ENCODE measurements around the gene PCDHGA10. TPM values are rescaled to one million over a fixed set of nuclear protein-coding genes. Genes with fewer than 3 reads are reported as not detected.
"Not testable (repeated sequence)": the region's sequence is repeated elsewhere in the genome, so short reads cannot be mapped to it uniquely, and the experiment has no call there.

Gene PCDHGA10
- total and polyA plus RNA-seq, 2 of the 8 experiments (the other 6 are each of a cell fraction or from before 2014, with no cell fraction given), result 2.2 to 6.4 TPM

DNA sequence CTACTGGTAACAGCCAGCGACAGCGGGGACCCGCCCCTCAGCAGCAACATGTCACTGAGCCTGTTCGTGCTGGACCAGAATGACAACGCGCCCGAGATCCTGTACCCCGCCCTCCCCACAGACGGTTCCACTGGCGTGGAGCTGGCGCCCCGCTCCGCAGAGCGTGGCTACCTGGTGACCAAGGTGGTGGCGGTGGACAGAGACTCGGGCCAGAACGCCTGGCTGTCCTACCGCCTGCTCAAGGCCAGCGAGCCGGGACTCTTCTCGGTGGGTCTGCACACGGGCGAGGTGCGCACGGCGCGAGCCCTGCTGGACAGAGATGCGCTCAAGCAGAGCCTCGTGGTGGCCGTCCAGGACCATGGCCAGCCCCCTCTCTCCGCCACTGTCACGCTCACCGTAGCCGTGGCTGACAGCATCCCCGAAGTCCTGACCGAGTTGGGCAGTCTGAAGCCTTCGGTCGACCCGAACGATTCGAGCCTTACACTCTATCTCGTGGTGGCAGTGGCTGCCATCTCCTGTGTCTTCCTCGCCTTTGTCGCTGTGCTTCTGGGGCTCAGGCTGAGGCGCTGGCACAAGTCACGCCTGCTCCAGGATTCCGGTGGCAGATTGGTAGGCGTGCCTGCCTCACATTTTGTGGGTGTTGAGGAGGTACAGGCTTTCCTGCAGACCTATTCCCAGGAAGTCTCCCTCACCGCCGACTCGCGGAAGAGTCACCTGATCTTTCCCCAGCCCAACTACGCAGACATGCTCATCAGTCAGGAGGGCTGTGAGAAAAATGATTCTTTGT lies 18.2 kb upstream of the PCDHGA10 start:
- H3K23ac ChIP-seq (ENCODE audit: insufficient read length); H2BK5ac ChIP-seq (ENCODE audit: low read depth, low read length); H3K9ac ChIP-seq (replicated peaks in 1 of 4; ENCODE audit: extremely low read depth in 1 of 4, low read depth in 3 of 4, low read length in 3 of 4); DNase-seq (ENCODE audit: low read depth in 1 of 2, low spot score in 2 of 2); H4K91ac ChIP-seq (replicated peaks; ENCODE audit: insufficient read length, low read length); H3K79me2 ChIP-seq (ENCODE audit: control insufficient read depth in 1 of 2, insufficient read depth in 2 of 2, low read length in 2 of 2); H2BK15ac ChIP-seq (ENCODE audit: low read length); H3K4me1 ChIP-seq (replicated peaks in 1 of 4; ENCODE audit: control insufficient read depth in 3 of 4, insufficient read depth in 4 of 4, low read length in 3 of 4); H3K79me1 ChIP-seq (ENCODE audit: low read depth, low read length); H2BK12ac ChIP-seq (ENCODE audit: low read depth, low read length); POLR2A ChIA-PET (ENCODE audit: partially characterized antibody); H3K18ac ChIP-seq (ENCODE audit: extremely low read depth, low read length); H3K56ac ChIP-seq (replicated peaks; ENCODE audit: insufficient read length, low read depth, low read length); H2BK20ac ChIP-seq (ENCODE audit: low read length); H2BK120ac ChIP-seq (replicated peaks; ENCODE audit: low read depth, low read length); H3K27ac ChIP-seq (ENCODE audit: low read depth, low read length); H4K8ac ChIP-seq (ENCODE audit: extremely low read depth, insufficient read depth, low read length); H2AFZ ChIP-seq (ENCODE audit: low read length); H4K5ac ChIP-seq (ENCODE audit: insufficient read length, low read depth, low read length); H3K4me3 ChIP-seq (ENCODE audit: extremely low read depth in 1 of 4, insufficient read depth in 2 of 4, low read depth in 3 of 4, low read length in 4 of 4); H4K20me1 ChIP-seq (replicated peaks in 1 of 2; ENCODE audit: control insufficient read depth in 1 of 2, insufficient read depth in 2 of 2, low read length in 2 of 2); H3K27me3 ChIP-seq (replicated peaks in 1 of 4; ENCODE audit: control insufficient read depth in 3 of 4, extremely low read depth in 1 of 4, insufficient read depth in 3 of 4, low read length in 3 of 4); H2AK5ac ChIP-seq (ENCODE audit: low read depth, low read length); FAIRE-seq; H3K14ac ChIP-seq (ENCODE audit: insufficient read length); H3K4me2 ChIP-seq (ENCODE audit: insufficient read depth in 1 of 2, low read depth in 2 of 2, low read length in 2 of 2); H3K4ac ChIP-seq (replicated peaks; ENCODE audit: insufficient read length, low read depth, low read length); H3K23me2 ChIP-seq (ENCODE audit: low read depth, low read length): not testable (repeated sequence)
- CTCF ChIA-PET (ENCODE audit: partially characterized antibody), result interaction anchor here (0.6 to 8.7 kb wide), 11 partner anchors 8 to 203 kb away, joined by 3 to 68 read pairs (median 4); partner anchors contain the start of genes PCDHB10, PCDHB15, PCDHGB4 and PCDHGB6
- Histone ChIP-seq H3K9me3 (ENCODE audit: insufficient read depth in 2 of 2, low read depth in 1 of 2, low read length in 1 of 2) (peaks cover 55 to 61% of the 10 kb centered on the region in 2 experiments), H3K36me3 (ENCODE audit: control insufficient read depth in 2 of 4, insufficient read depth in 4 of 4, low read length in 3 of 4) (peaks cover 3 to 24% (median 11%) of the 10 kb centered on the region in 4 experiments; a peak in 7 of 8 replicates)
- 97% methylated on average over 34 of the region's 53 CpGs; no CpG with 5 or more reads in 1 of the 2 experiments for WGBS, 2 experiments (ENCODE audit: extremely low coverage in 1 of 2, insufficient coverage in 1 of 2, insufficient read length in 1 of 2, insufficient replicate concordance in 2 of 2, low coverage in 1 of 2, low lambda C conversion rate in 2 of 2, missing lambda C conversion rate in 1 of 2)
